Measurements from ENCODE around the gene NKAPD1. TPM values are rescaled to one million over a fixed set of nuclear protein-coding genes. Genes with fewer than 3 reads are reported as not detected.

The NKAPD1 gene
- total and polyA plus RNA-seq, 2 of the 4 experiments (the other 2 are of a cell fraction): 8.4 to 17.2 TPM

DNA sequence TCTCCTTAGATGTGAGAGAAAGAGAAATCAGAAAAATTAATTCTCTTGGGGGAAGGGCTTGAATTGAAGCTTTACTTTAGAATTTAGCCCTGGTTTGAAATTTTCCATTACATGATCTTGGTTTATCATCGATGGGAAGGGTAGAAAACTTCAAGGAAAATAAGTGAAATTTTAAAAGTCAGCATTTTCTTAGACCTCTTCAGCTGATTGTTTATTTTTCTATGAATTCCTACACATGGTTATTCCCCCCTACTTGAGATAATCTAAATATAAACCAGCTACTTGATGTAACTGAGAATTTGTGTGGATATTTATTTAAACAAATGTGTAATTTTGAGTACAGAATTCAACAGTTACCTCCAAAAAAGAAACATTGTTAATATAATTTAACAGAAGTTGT is 11.2 kb upstream of the NKAPD1 start:
- Histone ChIP-seq H4K91ac (ENCODE audit: insufficient read depth, low read depth, low read length) (no peak overlapping the region), H4K8ac (ENCODE audit: low read depth in 2 of 2, low read length in 2 of 2) (no peak overlapping the region), H3K23ac (ENCODE audit: low read depth, low read length) (no peak overlapping the region), H2BK15ac (ENCODE audit: low read depth, low read length) (no peak overlapping the region), H3K27ac (ENCODE audit: insufficient read depth, low read length) (no peak overlapping the region), H3K18ac (ENCODE audit: low read depth, low read length) (no peak overlapping the region), H3K79me1 (ENCODE audit: low read depth in 1 of 2, low read length in 2 of 2) (no peaks in the 10 kb centered on the region), H3K9me3 (ENCODE audit: control insufficient read depth, insufficient read depth, low read length) (no peaks in the 10 kb centered on the region), H2BK120ac (ENCODE audit: low read depth, low read length) (no peak overlapping the region), H2AFZ (replicated peaks; ENCODE audit: low read length, poor library complexity) (no peak overlapping the region), H3K4ac (ENCODE audit: low read depth, low read length) (no peak overlapping the region), H3K4me1 (ENCODE audit: control insufficient read depth, insufficient read depth, low read length) (no peaks in the 10 kb centered on the region; the same call in 1 of the 2 replicates), H3K9ac (ENCODE audit: low read depth, low read length) (no peak overlapping the region), H3K56ac (ENCODE audit: extremely low read depth, insufficient read depth, low read length) (no peak overlapping the region), H3K36me3 (ENCODE audit: control insufficient read depth, insufficient read depth, low read length) (peaks cover 11% of the 10 kb centered on the region), H3K9me1 (ENCODE audit: insufficient read depth, low read length) (no peaks in the 10 kb centered on the region; the same call in 1 of the 2 replicates), H2BK5ac (ENCODE audit: low read depth, low read length, poor library complexity, severe bottlenecking) (no peak overlapping the region), H2BK20ac (ENCODE audit: low read depth, low read length) (no peak overlapping the region), H2AK9ac (replicated peaks; ENCODE audit: low read depth, low read length, poor library complexity) (no peak overlapping the region), H4K5ac (ENCODE audit: low read depth, low read length) (no peak overlapping the region), H3K4me3 (ENCODE audit: insufficient read depth, low read depth, low read length) (no peak overlapping the region), H3K4me2 (ENCODE audit: low read depth, low read length) (no peak overlapping the region; the same call in 1 of the 2 replicates), H2AK5ac (ENCODE audit: low read depth, low read length) (no peak overlapping the region), H3K14ac (replicated peaks; ENCODE audit: low read depth, low read length) (no peak overlapping the region), H3K27me3 (ENCODE audit: control insufficient read depth, insufficient read depth, low read length) (no peaks in the 10 kb centered on the region), H4K20me1 (ENCODE audit: insufficient read depth, low read length) (no peaks in the 10 kb centered on the region)
- in situ Hi-C loops (cut with MboI; ENCODE audit: low sequenced_read_pairs): no loop called here
- dilution Hi-C loops (cut with HindIII; ENCODE audit: low sequenced_read_pairs, unreplicated experiment): no loop called here
- TF ChIP-seq, protein P1, sequence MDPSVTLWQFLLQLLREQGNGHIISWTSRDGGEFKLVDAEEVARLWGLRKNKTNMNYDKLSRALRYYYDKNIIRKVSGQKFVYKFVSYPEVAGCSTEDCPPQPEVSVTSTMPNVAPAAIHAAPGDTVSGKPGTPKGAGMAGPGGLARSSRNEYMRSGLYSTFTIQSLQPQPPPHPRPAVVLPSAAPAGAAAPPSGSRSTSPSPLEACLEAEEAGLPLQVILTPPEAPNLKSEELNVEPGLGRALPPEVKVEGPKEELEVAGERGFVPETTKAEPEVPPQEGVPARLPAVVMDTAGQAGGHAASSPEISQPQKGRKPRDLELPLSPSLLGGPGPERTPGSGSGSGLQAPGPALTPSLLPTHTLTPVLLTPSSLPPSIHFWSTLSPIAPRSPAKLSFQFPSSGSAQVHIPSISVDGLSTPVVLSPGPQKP (IDR thresholded peaks at IDR 0.05; ENCODE audit: borderline replicate concordance, low read depth, low read length): no peak
- TF ChIP-seq MAFK (IDR thresholded peaks at IDR 0.05; ENCODE audit: low read depth, low read length): peak; percentile 83
- ChIA-PET CTCF (interaction anchor here (0.7 to 0.9 kb wide), 2 partner anchors 43 to 217 kb away, joined by 3 read pairs; no protein-coding TSS in a partner anchor), POLR2A (ENCODE audit: unreplicated experiment) (interaction anchor here (0.6 kb wide), 1 partner anchor 23 kb away, joined by 3 read pairs; the partner anchor contains the start of gene TIMM8B)
- TSS peak; percentile 93 for BruUV-seq (replicated peaks)
- intact Hi-C loops (cut with micrococcal nuclease): no loop called here
- no CpG with 5 or more reads among the region's 1 CpG for WGBS, 2 experiments (ENCODE audit: extremely low coverage in 2 of 2, insufficient read length in 1 of 2)
- DNase-seq (peak; percentile 38), ATAC-seq (ENCODE audit: low read depth) (peak; percentile 65)

All from IMR-90 (cell line).